ENCODE results near the gene KRTAP2-4.
A peak's percentile ranks its signal among the peaks of the same experiment; 100 is the strongest.
"Not testable (repeated sequence)": the region's sequence is repeated elsewhere in the genome, so short reads cannot be mapped to it uniquely, and the experiment has no call there.

Gene KRTAP2-4

GRCh38 chr17:41071606-41072360, 6.1 kb upstream of the KRTAP2-4 start:
- no peak for FAIRE-seq

- FAIRE-seq = no peak
These were observed 3.4 kb upstream of the KRTAP2-4 start for GRCh38 chr17:41069031-41069430.

GRCh38 chr17:41067281-41067680, 1.6 kb upstream of the KRTAP2-4 start:
- FAIRE-seq = no peak

- not testable (repeated sequence) for FAIRE-seq
These were observed 526 bp downstream of the KRTAP2-4 start for GRCh38 chr17:41065016-41065689.

DNA sequence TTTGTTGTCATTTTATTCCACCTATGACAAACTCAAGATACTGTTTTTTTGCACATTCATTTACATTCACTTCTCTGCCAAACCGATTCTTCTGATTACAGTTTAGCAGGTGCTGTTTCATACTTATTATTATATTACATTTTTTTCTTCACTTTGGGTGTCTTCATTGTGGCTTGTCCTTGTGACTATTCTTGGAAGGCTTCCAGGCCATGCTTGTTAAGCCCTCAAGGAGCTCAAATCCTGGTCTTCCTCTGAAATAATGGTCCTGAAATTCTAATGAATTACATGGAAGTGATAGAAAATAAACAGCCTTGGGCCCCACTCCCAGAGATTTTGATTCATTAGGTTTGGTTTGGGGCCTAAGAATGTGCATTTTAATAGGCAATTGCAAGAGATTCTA, 1.4 kb downstream of the KRTAP2-4 start:
- FAIRE-seq = no peak

DNA sequence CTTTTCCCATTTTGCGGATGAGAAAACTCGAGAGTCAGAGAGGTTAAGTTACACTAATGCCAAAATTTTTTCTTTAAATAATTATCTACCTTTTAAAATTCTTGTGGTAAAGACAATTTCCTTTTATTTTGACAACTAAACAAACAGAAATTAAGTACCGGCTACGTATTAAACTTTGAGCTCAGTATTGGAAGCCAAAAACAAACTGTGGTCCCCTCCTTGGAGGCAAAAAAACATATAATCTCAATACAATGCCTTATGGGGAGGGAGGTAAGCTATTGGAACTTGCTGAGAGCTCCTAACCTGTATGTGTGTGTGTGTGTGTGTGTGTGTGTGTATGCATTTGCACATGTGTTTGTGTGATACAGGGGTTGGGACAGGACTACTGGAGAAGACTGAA, 2.2 kb downstream of the KRTAP2-4 start:
- no peak for FAIRE-seq

DNA sequence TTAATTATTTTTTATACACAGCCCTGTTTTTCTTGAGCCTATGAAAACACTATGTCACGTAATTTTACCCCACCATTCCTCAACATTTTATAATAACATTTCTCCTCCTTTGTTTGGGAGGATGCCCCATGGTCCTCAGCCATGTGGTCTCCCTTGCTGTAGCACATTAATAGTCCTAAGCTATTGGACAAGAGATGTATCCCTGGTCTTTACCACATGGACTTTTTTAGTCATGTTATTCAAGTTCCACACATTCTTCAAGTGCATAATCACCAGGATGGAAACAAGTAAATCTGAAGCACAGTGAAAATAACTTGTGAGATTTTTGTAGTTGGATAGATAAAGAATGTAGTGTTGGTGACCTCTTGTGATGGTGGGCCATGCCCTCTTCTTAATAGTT, 3.7 kb downstream of the KRTAP2-4 start:
- peak; percentile 87 for FAIRE-seq

- FAIRE-seq = peak; percentile 82
These were observed 5.6 kb downstream of the KRTAP2-4 start, which contains the start of gene KRTAP2-3 for GRCh38 chr17:41060052-41060604. Gene KRTAP2-3, minus strand, starts transcription at chr17:41060114. Its CDS starts 64 bp downstream, at chr17:41060050.

DNA sequence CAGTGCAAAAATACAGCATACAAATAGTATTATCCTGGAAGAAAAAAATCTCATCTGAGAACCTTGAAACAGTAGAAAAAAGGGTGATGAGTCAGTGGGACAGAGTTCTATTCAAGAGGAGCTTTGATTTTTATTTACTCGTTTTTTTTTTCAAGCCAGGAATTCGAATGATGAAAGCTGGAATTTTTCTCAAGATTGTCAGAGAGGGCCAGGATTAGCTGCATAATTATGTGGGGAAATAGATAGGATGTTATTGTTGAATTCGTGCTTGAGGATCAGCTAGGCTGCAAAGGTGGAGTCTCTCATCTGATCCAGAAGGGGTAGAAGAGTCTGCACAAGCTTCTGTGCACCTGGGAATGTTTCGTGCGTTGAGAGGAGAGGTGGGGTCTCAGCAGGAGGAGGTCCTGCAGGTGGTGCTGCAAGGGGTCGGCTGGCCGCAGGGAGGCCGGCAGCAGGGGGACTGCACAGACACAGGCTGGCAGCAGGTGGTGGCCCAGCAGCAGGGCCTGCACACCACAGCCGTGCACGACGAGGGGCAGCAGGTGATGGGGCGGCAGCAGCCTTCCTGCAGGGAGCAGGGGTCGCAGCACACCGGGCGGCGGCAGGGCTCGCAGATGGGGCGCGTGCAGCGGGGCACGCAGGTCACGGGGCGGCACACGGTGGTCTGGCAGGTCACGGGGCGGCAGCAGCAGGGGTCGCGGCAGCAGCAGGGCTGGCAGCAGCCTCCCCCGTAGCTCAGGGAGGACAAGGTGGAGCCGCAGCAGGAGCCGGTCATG, 6.2 kb downstream of the KRTAP2-4 start:
- FAIRE-seq = not testable (repeated sequence)

DNA sequence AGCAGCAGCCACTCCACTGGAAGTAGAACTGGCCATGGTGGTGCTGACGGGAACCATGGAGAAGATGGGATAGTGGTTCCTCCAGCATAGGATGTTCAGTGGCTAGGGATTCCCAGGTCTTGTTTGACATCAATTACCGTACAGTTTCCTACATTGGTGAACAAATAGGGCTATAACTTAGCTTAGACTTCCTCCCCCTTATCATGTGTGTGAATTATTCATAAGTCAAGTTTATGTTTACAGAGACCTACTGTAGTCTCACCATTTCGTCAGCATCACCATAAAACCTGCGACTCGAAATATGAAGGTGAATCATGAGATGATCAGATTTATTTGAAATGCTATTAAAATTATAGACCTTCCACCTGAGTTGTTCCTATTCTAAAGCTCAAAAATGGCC, 6.9 kb downstream of the KRTAP2-4 start:
- no peak for FAIRE-seq

DNA sequence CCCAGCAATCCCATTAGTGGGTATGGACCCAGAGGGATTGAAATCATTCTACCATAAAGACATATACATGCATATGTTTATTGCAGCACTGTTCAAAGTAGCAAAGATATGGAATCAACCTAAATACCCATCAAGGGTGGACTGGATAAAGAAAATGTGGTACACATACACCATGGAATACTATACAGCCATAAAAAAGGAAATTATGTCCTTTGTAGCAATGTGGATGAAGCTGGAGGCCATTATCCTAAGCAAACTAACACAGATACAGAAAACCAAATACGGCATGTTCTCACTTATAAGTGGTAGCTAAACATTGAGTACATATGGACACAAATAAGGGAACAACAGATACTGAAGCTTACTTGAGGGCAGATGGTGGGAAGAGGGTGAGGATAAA, 8.1 kb downstream of the KRTAP2-4 start:
- FAIRE-seq = no peak

- FAIRE-seq = not testable (repeated sequence)
These were observed 10.5 kb downstream of the KRTAP2-4 start, which contains the start of gene KRTAP2-2 for GRCh38 chr17:41055130-41055529. Gene KRTAP2-2, minus strand, starts transcription at chr17:41055230. Its CDS starts 19 bp downstream, at chr17:41055211.

DNA sequence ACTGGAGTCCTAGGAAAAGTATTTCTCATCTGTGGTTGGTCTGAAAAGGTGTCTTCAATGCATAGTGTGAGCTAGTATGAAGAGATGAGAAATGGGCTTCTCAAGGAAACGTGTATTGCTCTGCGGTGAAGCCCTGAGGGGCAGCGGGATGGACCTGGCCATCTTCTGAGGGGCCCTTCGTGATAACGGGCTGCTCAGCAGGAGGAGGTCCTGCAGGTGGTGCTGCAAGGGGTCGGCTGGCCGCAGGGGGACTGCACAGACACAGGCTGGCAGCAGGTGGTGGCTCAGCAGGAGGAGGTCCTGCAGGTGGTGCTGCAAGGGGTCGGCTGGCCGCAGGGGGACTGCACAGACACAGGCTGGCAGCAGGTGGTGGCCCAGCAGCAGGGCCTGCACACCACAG, 11.1 kb downstream of the KRTAP2-4 start:
- not testable (repeated sequence) for FAIRE-seq

- no peak for FAIRE-seq
These were observed 11.7 kb downstream of the KRTAP2-4 start for GRCh38 chr17:41054025-41054424.

DNA sequence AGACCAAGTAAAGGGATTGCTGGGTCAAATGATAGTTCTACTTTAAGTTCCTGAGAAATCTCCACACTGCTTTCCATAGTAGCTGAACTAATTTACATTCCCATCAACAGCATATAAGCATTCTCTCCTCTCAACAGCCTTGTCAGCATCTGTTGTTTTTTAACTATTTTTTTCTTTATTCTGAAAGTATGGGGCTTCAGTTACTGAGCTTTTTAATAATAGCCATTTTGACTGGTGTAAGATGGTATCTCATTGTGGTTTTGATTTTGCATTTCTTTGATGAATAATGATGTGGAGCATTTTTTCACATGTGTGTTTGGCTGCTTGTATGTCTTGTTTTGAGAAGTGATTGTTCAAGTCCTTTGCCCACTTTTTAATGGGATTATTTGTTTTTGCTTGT, 13.1 kb downstream of the KRTAP2-4 start:
- no peak for FAIRE-seq

DNA sequence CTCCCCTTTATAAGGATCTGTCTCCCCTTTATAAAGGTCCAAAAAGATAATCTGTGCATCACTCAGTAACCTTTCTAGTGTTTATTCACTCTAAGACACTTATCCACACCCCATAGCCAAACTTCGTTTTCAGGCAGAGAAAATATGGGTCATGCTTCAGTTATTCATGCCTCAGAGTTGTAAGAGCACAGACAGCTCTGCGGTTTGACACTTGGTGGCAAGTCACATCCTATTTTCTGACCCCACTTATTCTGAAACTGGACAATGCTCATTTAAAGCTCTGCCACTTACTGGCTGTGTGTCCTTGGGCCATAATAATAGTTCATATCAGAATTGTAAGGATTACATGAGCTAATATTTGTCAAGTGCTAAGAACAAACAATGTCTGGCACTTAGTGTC, 16.6 kb downstream of the KRTAP2-4 start:
- FAIRE-seq = peak; percentile 23

DNA sequence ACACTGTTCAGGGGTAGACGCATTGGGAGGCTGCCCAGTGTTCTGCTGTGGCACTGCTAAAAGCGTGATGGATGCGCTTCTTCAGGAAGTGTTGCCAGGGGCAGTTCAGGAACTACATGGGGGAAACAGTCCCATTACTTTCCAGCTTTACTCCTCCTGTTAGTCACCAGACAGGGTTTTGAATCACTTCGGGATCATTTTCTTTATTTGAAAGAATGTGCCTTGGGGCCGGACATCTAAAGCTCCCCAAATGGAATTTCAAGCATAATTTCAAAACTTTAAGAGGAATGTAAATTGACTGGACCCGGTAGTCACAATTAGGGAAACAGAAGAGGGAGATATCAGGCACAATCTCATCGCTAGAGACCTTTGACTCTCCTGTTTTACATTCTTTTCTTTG, 17.2 kb downstream of the KRTAP2-4 start:
- FAIRE-seq = peak; percentile 85

DNA sequence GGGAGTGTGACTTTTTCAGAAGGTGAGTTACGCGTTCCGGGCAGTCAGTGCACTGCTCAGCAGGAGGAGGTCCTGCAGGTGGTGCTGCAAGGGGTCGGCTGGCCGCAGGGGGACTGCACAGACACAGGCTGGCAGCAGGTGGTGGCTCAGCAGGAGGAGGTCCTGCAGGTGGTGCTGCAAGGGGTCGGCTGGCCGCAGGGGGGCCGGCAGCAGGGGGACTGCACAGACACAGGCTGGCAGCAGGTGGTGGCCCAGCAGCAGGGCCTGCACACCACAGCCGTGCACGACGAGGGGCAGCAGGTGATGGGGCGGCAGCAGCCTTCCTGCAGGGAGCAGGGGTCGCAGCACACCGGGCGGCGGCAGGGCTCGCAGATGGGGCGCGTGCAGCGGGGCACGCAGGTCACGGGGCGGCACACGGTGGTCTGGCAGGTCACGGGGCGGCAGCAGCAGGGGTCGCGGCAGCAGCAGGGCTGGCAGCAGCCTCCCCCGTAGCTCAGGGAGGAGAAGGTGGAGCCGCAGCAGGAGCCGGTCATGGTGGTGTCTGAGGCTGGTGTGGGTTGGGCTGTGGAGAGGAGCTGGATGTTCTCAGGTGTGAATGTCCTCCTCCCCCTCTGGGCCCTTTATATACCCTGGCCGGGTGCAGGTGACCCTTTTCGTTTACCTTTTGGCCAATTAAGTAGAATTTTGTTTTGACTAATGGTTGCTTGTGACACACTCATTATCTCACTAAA, 18.8 kb downstream of the KRTAP2-4 start, which contains the start of gene KRTAP2-1:
TSS of gene KRTAP2-1 (minus strand) at position 582 of the 731 bp plus-strand sequence. CDS start at position 533, 49 bp downstream.
- not testable (repeated sequence) for FAIRE-seq

GRCh38 chr17:41042953-41043352, 22.7 kb downstream of the KRTAP2-4 start:
- FAIRE-seq = no peak

DNA sequence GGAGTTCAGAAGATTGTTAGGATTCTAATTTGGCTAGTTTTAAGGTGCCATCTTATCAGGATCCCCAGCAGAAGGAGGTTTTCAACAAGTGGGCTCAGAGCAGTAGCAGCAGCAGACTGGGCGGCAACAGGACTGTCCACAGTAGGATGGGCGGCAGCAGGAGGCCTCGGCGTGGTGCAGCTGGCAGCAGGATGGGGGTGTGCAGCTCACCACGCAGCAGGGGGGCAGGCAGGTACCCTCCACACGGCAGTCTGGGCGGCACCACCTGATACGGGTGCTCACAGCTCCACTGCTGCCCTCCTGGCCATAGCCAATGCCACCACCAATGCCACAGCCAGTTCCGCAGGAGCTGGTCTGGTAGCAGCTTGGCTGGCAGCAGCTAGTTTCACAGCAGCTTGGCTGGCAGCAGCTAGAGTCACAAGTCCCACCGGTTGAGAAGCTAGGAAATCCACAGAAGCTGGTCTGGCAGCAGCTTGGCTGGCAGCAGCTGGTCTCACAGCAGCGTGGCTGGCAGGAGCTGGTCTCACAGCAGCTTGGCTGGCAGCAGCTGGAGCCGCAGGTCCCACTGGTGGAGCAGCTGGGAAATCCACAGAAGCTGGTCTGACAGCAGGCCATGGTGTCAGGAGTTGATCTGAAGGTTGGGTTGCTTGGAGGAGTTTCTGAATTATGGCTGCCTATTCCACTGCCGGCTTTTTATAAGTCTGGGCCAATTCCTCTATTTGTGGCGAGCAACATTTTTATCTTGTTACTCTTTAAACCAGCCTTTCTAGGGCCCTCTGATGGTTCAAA, 24.7 kb downstream of the KRTAP2-4 start, which contains the start of gene KRTAP1-1:
TSS of gene KRTAP1-1 (minus strand) at position 668 of the 789 bp plus-strand sequence. CDS start at position 615, 53 bp downstream.
- not testable (repeated sequence) for FAIRE-seq

DNA sequence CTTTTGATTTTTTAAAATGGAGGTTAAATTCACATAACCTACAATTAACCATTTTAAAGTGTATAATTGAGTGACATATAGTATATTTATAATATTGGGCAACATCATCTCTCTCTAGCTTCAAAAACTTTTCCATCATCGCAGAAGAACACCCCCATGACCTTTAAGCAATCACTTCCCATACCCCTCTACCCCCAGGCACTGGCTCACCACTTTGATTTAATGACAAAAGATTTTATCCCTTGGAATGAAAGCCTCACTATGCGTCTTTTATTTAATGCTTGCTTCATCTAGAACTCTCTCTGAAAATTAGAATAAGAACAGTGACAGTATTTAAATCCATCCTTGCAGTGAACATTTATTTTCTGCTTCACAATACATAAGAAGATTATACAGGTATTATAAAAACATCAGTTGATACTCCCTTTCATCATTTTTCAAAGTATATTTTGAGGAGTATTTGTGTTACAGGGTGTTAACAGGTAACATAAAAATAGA, 27.8 kb downstream of the KRTAP2-4 start:
- FAIRE-seq = no peak

Data from G401.6 (cell line).